Ishikawa (cell line): ENCODE data around the gene ENG.
A peak's percentile ranks its signal among the peaks of the same experiment; 100 is the strongest.

Experiments used
- CEBPB ChIP-seq: IDR thresholded peaks from 2 replicates; pipeline ENCODE4 v1.6.1; 2012
- CREB1 ChIP-seq: IDR thresholded peaks from 2 replicates; pipeline ENCODE4 v1.6.1; 2012; ENCODE audit warnings: low read depth
- EGR1 ChIP-seq: IDR thresholded peaks from 2 replicates; pipeline ENCODE4 v1.6.1; 2012
- EP300 ChIP-seq: IDR thresholded peaks from 2 replicates; pipeline ENCODE4 v1.6.1; 2012; ENCODE audit warnings: borderline replicate concordance
- FOXM1 ChIP-seq: IDR thresholded peaks from 2 replicates; pipeline ENCODE4 v1.6.1; 2012; ENCODE audit warnings: low read depth, borderline replicate concordance
- NFIC ChIP-seq: IDR thresholded peaks from 2 replicates; pipeline ENCODE4 v1.6.1; 2012
- RAD21 ChIP-seq: IDR thresholded peaks from 2 replicates; pipeline ENCODE4 v1.6.1; 2012; ENCODE audit warnings: low read depth
- REST ChIP-seq: IDR thresholded peaks from 2 replicates; pipeline ENCODE4 v1.6.1; 2012; ENCODE audit warnings: low read depth, mild to moderate bottlenecking
- TAF1 ChIP-seq: IDR thresholded peaks from 2 replicates; pipeline ENCODE4 v1.6.1; 2012; ENCODE audit warnings: low read depth, mild to moderate bottlenecking
- TCF12 ChIP-seq: IDR thresholded peaks from 2 replicates; pipeline ENCODE4 v1.6.1; 2012; ENCODE audit warnings: low read depth
- TEAD4 ChIP-seq: IDR thresholded peaks from 2 replicates; pipeline ENCODE4 v1.6.1; 2012
- YY1 ChIP-seq: IDR thresholded peaks from 2 replicates; pipeline ENCODE4 v1.6.1; 2012; ENCODE audit warnings: low read depth
- ZBTB7A ChIP-seq: IDR thresholded peaks from 2 replicates; pipeline ENCODE4 v1.6.1; 2012; ENCODE audit warnings: low read depth
- TF ChIP-seq, protein P1 (sequence below): IDR thresholded peaks from 2 replicates; pipeline ENCODE4 v1.6.1; 2012
- TF ChIP-seq, protein P2 (sequence below): IDR thresholded peaks from 2 replicates; pipeline ENCODE4 v1.6.1; 2012

The ENG gene

DNA sequence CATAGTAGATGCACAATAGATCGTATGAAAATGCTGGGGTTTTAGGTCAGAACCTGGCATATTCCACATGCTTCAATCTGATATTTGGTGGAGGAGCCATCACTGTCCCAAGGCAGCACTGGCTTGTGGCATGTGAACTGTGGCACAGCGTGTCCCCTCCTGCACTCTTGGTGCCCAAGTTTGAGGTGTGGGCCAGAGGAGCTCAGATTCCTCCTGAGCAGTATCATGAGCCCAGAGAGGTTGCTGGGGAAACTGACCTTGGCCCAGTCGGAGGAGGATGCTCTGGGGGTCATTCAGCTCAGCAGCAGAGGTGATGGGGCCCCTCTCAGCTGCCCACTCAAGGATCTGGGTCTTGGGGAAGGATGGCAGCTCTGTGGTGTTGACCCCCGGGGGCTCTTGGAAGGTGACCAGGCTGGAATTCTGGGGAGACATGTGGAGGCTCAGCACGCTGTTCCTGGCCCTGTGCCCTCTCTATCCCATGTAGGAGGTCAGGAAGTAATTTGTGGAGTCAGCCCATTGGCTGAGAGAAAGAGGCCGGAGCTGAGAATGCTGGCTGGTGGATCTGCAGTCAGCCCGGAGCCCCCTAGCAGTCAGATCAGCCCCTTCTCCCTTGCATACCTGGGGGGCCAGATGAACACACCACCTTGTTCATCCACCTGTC is 28.1 kb downstream of the ENG start:
- TF ChIP-seq YY1 (no peak), NFIC (no peak), REST (no peak), ZBTB7A (no peak), TCF12 (no peak)

GRCh38 chr9:127825319-127826051 is 29.0 kb downstream of the ENG start:
- peak; percentile 30; the same call in 1 of the 2 replicates for TF ChIP-seq RAD21
- no peak for TF ChIP-seq TAF1
- TF ChIP-seq NFIC, result peak; percentile 50; the same call in 1 of the 2 replicates
- TF ChIP-seq ZBTB7A, result 0 out of 2 replicates have a peak, but pooled peaks have one; percentile 37

GRCh38 chr9:127822108-127822507 is 32.4 kb downstream of the ENG start:
- TF ChIP-seq TAF1, result no peak
- no peak for TF ChIP-seq RAD21
- TF ChIP-seq REST, result no peak
- no peak for TF ChIP-seq TCF12
- no peak for TF ChIP-seq ZBTB7A
- no peak for TF ChIP-seq NFIC
- TF ChIP-seq FOXM1, result no peak
- no peak for TF ChIP-seq CEBPB
- no peak for TF ChIP-seq YY1
- TF ChIP-seq CREB1, result no peak
- TF ChIP-seq, protein P1, sequence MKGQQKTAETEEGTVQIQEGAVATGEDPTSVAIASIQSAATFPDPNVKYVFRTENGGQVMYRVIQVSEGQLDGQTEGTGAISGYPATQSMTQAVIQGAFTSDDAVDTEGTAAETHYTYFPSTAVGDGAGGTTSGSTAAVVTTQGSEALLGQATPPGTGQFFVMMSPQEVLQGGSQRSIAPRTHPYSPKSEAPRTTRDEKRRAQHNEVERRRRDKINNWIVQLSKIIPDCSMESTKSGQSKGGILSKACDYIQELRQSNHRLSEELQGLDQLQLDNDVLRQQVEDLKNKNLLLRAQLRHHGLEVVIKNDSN, result no peak
- TF ChIP-seq EP300, result no peak
- TF ChIP-seq, protein P2, sequence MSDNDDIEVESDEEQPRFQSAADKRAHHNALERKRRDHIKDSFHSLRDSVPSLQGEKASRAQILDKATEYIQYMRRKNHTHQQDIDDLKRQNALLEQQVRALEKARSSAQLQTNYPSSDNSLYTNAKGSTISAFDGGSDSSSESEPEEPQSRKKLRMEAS, result no peak
- no peak for TF ChIP-seq EGR1
- TF ChIP-seq TEAD4, result no peak

- TF ChIP-seq EGR1, result no peak
- no peak for TF ChIP-seq TAF1
Observed at GRCh38 chr9:127818574-127818973, 35.9 kb downstream of the ENG start.

GRCh38 chr9:127817881-127818434 is 36.5 kb downstream of the ENG start:
- no peak for TF ChIP-seq EP300
- no peak for TF ChIP-seq ZBTB7A
- TF ChIP-seq TEAD4, result no peak
- TF ChIP-seq EGR1, result no peak
- no peak for TF ChIP-seq REST
- TF ChIP-seq FOXM1, result no peak
- TF ChIP-seq YY1, result no peak
- no peak for TF ChIP-seq NFIC
- no peak for TF ChIP-seq CEBPB
- TF ChIP-seq TCF12, result no peak
- no peak for TF ChIP-seq RAD21
- TF ChIP-seq, protein P2, result no peak
- TF ChIP-seq, protein P1, result no peak
- no peak for TF ChIP-seq TAF1
